ENCODE results near the gene HP1BP3. TPM values are rescaled to one million over a fixed set of nuclear protein-coding genes. Genes with fewer than 3 reads are reported as not detected.

Gene HP1BP3
- total RNA-seq, 2 donors from 2014 or later, result 90.8 to 201 TPM

- Histone ChIP-seq H3K27me3 (no peaks in the 10 kb centered on the region), H3K27ac (no peak overlapping the region), H3K36me3 (replicated peaks in 1 of 2; ENCODE audit: insufficient read depth in 1 of 2, low read depth in 2 of 2) (no peaks in the 10 kb centered on the region), H3K9me3 (no peaks in the 10 kb centered on the region), H3K4me3 (no peak overlapping the region), H3K4me1 (peaks cover 10% of the 10 kb centered on the region)
- intact Hi-C loops (cut with DNase I), result no loop called here
- ATAC-seq (no peak), DNase-seq (no peak)
- TF ChIP-seq CTCF (IDR thresholded peaks at IDR 0.05), result no peak
- TF ChIP-seq POLR2A (IDR thresholded peaks at IDR 0.05), result no peak
- 83 to 87% methylated on average over 5 to 6 of the region's 6 CpGs for WGBS, 2 donors
These were observed 73.7 kb downstream of the HP1BP3 start for GRCh38 chr1:20713440-20713839.

GRCh38 chr1:20712215-20712577, 74.9 kb downstream of the HP1BP3 start:
- no peak for DNase-seq
- TF ChIP-seq CTCF (IDR thresholded peaks at IDR 0.05) (no peak), POLR2A (IDR thresholded peaks at IDR 0.05) (no peak)
- Histone ChIP-seq H3K4me1 (peaks cover 2% of the 10 kb centered on the region), H3K27ac (no peak overlapping the region), H3K36me3 (replicated peaks in 1 of 2; ENCODE audit: insufficient read depth in 1 of 2, low read depth in 2 of 2) (no peaks in the 10 kb centered on the region), H3K4me3 (no peak overlapping the region), H3K9me3 (no peaks in the 10 kb centered on the region), H3K27me3 (no peaks in the 10 kb centered on the region)
- no peak for ATAC-seq
- intact Hi-C loops (cut with DNase I), result no loop called here
- WGBS, 2 donors, result 79 to 91% methylated on average over 6 of the region's 6 CpGs

- TF ChIP-seq POLR2A (IDR thresholded peaks at IDR 0.05), result no peak
- no peak for TF ChIP-seq CTCF (IDR thresholded peaks at IDR 0.05)
- 81 to 83% methylated on average over 21 to 28 of the region's 29 CpGs for WGBS, 2 donors
- H3K4me3 ChIP-seq, result no peak overlapping the region
- no peak for DNase-seq
- H3K27ac ChIP-seq, result no peak overlapping the region
- no peaks in the 10 kb centered on the region for H3K9me3 ChIP-seq
- H3K27me3 ChIP-seq, result no peaks in the 10 kb centered on the region
- no peaks in the 10 kb centered on the region for H3K36me3 ChIP-seq (replicated peaks in 1 of 2; ENCODE audit: insufficient read depth in 1 of 2, low read depth in 2 of 2)
- intact Hi-C loops (cut with DNase I), result no loop called here
- ATAC-seq, result no peak
- no peaks in the 10 kb centered on the region for H3K4me1 ChIP-seq
These were observed 75.6 kb downstream of the HP1BP3 start for GRCh38 chr1:20711285-20712214.

- no peak for DNase-seq
- no peak for ATAC-seq
- no peak overlapping the region for H3K27ac ChIP-seq
- H3K36me3 ChIP-seq (replicated peaks in 1 of 2; ENCODE audit: insufficient read depth in 1 of 2, low read depth in 2 of 2), result no peaks in the 10 kb centered on the region
- TF ChIP-seq POLR2A (IDR thresholded peaks at IDR 0.05) (no peak), CTCF (IDR thresholded peaks at IDR 0.05) (no peak)
- H3K4me1 ChIP-seq, result no peaks in the 10 kb centered on the region
- H3K4me3 ChIP-seq, result no peak overlapping the region
- intact Hi-C loops (cut with DNase I), result no loop called here
- WGBS, 2 donors, result 61 to 70% methylated on average over 13 to 18 of the region's 18 CpGs
- no peaks in the 10 kb centered on the region for H3K27me3 ChIP-seq
- H3K9me3 ChIP-seq, result no peaks in the 10 kb centered on the region
These were observed 76.4 kb downstream of the HP1BP3 start for GRCh38 chr1:20710469-20711284.
